ENCODE measurements around the gene KRTAP9-1. TPM values are rescaled to one million over a fixed set of nuclear protein-coding genes. Genes with fewer than 3 reads are reported as not detected.

Gene KRTAP9-1, protein sequence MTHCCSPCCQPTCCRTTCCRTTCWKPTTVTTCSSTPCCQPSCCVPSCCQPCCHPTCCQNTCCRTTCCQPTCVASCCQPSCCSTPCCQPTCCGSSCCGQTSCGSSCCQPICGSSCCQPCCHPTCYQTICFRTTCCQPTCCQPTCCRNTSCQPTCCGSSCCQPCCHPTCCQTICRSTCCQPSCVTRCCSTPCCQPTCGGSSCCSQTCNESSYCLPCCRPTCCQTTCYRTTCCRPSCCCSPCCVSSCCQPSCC
- not detected in 5 replicates for total RNA-seq (2022; extraction: Qiagen RNA extraction)

DNA sequence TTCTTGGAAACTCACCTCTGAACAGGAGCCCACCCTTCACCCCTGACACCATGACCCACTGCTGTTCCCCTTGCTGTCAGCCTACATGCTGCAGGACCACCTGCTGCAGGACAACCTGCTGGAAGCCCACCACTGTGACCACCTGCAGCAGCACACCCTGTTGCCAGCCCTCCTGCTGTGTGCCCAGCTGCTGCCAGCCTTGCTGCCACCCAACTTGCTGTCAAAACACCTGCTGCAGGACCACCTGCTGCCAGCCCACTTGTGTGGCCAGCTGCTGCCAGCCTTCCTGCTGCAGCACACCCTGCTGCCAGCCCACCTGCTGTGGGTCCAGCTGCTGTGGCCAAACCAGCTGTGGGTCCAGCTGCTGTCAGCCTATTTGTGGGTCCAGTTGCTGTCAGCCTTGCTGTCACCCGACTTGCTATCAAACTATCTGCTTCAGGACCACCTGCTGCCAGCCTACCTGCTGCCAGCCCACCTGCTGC is at the start of gene KRTAP9-1:
KRTAP9-1 (plus strand) TSS at position 51 of the 482 bp plus-strand sequence; CDS start at position 51, 0 bp downstream.

DNA sequence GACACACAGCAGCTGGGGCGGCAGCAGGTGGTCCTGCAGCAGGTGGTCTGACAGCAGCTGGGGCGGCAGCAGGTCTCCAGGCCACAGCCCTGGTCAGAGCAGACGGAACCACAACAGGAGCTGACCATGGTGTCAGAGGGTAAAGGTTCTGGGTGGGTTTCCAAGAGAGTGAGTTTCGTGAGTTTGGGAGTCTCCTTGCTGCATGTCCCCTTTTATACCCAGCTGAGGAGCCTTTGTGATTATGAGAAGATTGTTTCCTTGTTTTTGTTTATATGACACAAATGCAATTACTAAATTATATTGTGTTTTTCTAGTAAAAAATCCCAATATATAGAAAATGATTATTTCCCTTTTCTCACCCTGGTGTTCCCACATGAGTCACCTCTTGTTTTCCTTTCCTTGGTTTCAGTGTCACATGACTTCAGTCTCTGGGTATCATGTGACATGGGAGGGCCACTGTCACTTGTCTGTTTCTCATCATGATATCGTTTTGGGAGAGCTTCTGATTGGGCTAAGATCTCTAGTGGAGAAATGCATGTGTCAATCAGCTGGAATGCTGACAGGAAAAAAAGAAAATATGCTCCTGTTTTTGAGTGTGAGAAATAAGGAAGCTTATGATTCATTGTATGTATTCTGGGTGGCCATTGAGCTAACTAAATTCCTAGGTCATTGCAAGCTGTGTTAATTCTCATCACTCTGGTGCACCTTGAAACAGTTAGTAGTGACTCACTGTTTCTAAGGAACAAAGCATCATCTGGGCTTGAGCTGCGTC is 49.1 kb upstream of the KRTAP9-1 start, which contains the start of gene KRTAP4-6:
KRTAP4-6 (minus strand) TSS at position 185 of the 772 bp plus-strand sequence; CDS start at position 128, 57 bp downstream.

DNA sequence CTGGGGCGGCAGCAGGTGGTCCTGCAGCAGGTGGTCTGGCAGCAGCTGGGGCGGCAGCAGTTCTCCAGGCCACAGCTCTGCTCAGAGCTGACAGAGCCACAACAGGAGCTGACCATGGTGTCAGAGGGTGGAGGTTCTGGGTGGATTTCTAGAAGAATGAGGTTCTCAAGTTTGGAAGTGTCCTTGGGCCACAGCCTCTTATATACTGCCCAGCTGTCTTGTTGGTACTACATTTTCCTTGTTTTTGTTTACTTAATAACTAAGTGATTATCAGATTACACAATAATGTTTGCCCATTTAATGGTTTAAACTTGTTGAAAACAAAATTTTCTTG is 40.1 kb upstream of the KRTAP9-1 start, which contains the start of gene KRTAP4-5:
KRTAP4-5 (minus strand) TSS at position 174 of the 334 bp plus-strand sequence; CDS start at position 116, 58 bp downstream.

DNA sequence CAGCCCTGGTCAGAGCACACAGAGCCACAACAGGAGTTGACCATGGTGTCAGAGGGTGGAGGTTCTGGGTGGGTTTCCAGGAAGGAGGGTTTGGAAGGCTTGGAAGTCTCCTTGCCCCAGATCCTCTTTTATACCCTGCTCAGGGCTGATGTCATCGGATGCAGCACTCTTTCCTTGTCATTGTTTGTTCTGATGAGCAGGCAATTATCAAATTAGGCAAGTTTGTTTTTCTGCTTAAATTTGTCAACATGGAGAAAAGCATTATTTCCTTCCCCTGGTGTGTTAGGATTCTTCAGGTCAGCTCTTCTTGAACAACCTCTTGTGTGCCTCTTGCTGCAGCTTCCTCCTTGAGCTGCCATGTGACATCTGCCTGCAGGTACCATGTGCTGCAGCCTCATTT is 29.0 kb upstream of the KRTAP9-1 start, which contains the start of gene KRTAP4-4:
KRTAP4-4 (minus strand) TSS at position 101 of the 400 bp plus-strand sequence; CDS start at position 44, 57 bp downstream.

DNA sequence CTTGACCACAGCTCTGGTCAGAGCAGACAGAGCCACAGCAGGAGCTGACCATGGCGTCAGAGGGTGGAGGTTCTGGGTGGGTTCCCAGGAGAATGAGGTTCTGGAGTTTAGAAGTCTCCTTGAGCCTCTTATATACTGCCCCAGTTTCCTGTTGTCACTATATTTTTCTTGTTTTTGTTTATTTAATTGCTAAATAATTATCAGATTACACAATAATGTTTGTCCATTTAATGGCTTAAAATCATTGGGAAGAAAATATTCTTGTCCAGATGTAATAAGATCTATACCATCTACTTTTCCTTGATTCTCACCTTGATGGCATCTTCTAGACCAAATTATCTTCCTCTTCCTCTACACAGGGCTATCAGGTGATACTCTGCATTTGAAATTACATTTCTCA is 21.6 kb upstream of the KRTAP9-1 start, which contains the start of gene KRTAP4-3:
KRTAP4-3 (minus strand) TSS at position 101 of the 400 bp plus-strand sequence; CDS start at position 52, 49 bp downstream.

DNA sequence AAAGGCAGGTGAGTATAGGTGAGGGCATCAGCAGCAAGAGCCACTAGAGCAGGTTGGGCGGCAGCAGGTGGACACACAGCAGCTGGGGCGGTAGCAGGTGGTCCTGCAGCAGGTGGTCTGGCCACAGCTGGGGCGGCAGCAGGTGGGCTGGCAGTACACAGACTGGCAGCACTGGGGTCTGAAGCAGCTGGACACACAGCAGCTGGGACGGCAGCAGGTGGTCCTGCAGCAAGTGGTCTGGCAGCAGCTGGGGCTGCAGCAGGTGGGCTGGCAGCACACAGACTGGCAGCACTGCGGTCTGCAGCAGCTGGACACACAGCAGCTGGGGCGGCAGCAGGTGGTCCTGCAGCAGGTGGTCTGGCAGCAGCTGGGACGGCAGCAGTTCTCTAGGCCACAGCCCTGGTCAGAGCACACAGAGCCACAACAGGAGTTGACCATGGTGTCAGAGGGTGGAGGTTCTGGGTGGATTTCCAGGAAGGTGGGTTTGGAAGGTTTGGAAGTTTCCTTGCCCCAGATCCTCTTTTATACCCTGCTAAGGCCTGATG is 11.9 kb upstream of the KRTAP9-1 start, which contains the start of gene KRTAP4-2:
KRTAP4-2 (minus strand) TSS at position 495 of the 545 bp plus-strand sequence; CDS start at position 438, 57 bp downstream.

DNA sequence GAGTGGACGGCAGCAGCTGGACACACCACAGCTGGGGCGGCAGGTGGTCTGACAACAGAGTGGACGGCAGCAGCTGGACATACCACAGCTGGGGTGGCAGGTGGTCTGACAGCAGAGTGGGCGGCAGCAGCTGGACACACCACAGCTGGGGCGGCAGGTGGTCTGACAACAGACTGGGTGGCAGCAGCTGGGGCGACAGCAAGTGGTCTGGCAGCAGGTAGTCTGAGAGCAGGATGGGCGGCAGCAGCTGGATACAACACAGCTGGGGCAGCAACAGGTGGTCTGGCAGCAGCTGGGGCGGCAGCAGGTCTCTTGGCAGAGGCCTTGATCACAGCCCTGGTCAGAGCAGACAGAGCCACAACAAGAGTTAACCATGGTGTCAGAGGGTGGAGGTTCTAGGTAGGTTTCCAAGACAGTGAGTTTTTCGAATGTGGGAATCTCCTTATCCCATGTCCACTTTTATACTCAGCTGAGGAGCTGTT is 5.2 kb upstream of the KRTAP9-1 start, which contains the start of gene KRTAP4-1:
KRTAP4-1 (minus strand) TSS at position 432 of the 482 bp plus-strand sequence; CDS start at position 375, 57 bp downstream.

DNA sequence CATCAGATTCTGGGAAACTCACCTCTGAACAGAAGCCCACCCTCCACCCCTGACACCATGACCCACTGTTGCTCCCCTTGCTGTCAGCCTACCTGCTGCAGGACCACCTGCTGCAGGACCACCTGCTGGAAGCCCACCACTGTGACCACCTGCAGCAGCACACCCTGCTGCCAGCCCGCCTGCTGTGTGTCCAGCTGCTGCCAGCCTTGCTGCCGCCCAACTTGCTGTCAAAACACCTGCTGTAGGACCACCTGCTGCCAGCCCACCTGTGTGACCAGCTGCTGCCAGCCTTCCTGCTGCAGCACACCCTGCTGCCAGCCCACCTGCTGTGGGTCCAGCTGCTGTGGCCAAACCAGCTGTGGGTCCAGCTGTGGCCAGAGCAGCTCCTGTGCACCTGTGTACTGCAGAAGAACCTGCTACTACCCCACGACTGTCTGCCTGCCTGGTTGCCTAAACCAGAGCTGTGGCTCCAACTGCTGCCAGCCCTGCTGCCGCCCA is 37.0 kb downstream of the KRTAP9-1 start, which contains the start of gene KRTAP9-2:
KRTAP9-2 (plus strand) TSS at position 51 of the 498 bp plus-strand sequence; CDS start at position 58, 7 bp downstream.

DNA sequence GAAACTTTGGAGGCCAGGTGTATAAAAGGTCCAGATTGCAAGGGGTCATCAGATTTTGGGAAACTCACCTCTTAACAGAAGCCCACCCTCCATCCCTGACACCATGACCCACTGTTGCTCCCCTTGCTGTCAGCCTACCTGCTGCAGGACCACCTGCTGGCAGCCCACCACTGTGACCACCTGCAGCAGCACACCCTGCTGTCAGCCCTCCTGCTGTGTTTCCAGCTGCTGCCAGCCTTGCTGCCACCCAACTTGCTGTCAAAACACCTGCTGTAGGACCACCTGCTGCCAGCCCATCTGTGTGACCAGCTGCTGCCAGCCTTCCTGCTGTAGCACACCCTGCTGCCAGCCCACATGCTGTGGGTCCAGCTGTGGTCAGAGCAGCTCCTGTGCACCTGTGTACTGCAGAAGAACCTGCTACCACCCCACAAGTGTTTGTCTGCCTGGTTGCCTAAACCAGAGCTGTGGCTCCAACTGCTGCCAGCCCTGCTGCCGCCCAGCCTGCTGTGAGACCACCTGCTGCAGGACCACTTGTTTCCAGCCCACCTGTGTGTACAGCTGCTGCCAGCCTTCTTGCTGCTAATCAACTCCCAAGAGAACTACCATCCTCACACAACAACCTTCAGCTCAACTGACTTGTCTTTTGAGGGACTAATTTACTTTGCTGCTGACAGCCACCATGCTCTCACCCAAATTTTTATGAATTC is 42.9 kb downstream of the KRTAP9-1 start, which contains the start of gene KRTAP9-3:
KRTAP9-3 (plus strand) TSS at position 51 of the 707 bp plus-strand sequence; CDS start at position 104, 53 bp downstream.

DNA sequence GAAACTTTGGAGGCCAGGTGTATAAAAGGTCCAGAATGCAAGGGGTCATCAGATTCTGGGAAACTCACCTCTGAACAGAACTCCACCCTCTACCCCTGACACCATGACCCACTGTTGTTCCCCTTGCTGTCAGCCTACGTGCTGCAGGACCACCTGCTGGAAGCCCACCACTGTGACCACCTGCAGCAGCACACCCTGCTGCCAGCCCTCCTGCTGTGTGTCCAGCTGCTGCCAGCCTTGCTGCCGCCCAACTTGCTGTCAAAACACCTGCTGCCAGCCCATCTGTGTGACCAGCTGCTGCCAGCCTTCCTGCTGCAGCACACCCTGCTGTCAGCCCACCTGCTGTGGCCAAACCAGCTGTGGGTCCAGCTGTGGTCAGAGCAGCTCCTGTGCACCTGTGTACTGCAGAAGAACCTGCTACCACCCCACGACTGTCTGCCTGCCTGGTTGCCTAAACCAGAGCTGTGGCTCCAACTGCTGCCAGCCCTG is 48.3 kb downstream of the KRTAP9-1 start, which contains the start of gene KRTAP9-8:
KRTAP9-8 (plus strand) TSS at position 51 of the 489 bp plus-strand sequence; CDS start at position 104, 53 bp downstream.

Other genes starting within 250 kb of the KRTAP9-1 start
- not detected in 5 replicates for gene KRT39, start 222.9 kb upstream of the KRTAP9-1 start, total RNA-seq (2022; extraction: Qiagen RNA extraction)
- gene KRT40, start 205.6 kb upstream of the KRTAP9-1 start, total RNA-seq (2022; extraction: Qiagen RNA extraction): not detected in 5 replicates
- not detected in 5 replicates for gene KRTAP3-3, start 195.7 kb upstream of the KRTAP9-1 start, total RNA-seq (2022; extraction: Qiagen RNA extraction)
- 0.16 to 0.41 TPM (median 0.28 TPM) in 4 of 5 replicates, not detected in the other for gene KRTAP3-2, start 190.0 kb upstream of the KRTAP9-1 start, total RNA-seq (2022; extraction: Qiagen RNA extraction)
- gene KRTAP3-1, start 180.8 kb upstream of the KRTAP9-1 start, total RNA-seq (2022; extraction: Qiagen RNA extraction): not detected in 5 replicates
- not detected in 5 replicates for gene KRTAP1-5, start 162.7 kb upstream of the KRTAP9-1 start, total RNA-seq (2022; extraction: Qiagen RNA extraction)
- not detected in 5 replicates for gene KRTAP1-4, start 159.7 kb upstream of the KRTAP9-1 start, total RNA-seq (2022; extraction: Qiagen RNA extraction)
- gene KRTAP1-3, start 155.0 kb upstream of the KRTAP9-1 start, total RNA-seq (2022; extraction: Qiagen RNA extraction): not detected in 5 replicates
- not detected in 5 replicates for gene KRTAP1-1, start 148.4 kb upstream of the KRTAP9-1 start, total RNA-seq (2022; extraction: Qiagen RNA extraction)
- not detected in 5 replicates for gene KRTAP2-1, start 142.6 kb upstream of the KRTAP9-1 start, total RNA-seq (2022; extraction: Qiagen RNA extraction)
- gene KRTAP2-2, start 134.7 kb upstream of the KRTAP9-1 start, total RNA-seq (2022; extraction: Qiagen RNA extraction): not detected in 5 replicates
- gene KRTAP2-3, start 129.8 kb upstream of the KRTAP9-1 start, total RNA-seq (2022; extraction: Qiagen RNA extraction): 0.18 TPM in 1 of 5 replicates, not detected in the others
- not detected in 5 replicates for gene KRTAP2-4, start 124.0 kb upstream of the KRTAP9-1 start, total RNA-seq (2022; extraction: Qiagen RNA extraction)
- not detected in 5 replicates for gene KRTAP4-7, start 105.7 kb upstream of the KRTAP9-1 start, total RNA-seq (2022; extraction: Qiagen RNA extraction)
- not detected in 5 replicates for gene KRTAP4-8, start 91.7 kb upstream of the KRTAP9-1 start, total RNA-seq (2022; extraction: Qiagen RNA extraction)
- gene KRTAP4-16, start 87.7 kb upstream of the KRTAP9-1 start, total RNA-seq (2022; extraction: Qiagen RNA extraction): not detected in 5 replicates
- not detected in 5 replicates for gene KRTAP4-9, start 84.5 kb upstream of the KRTAP9-1 start, total RNA-seq (2022; extraction: Qiagen RNA extraction)
- not detected in 5 replicates for gene KRTAP4-11, start 71.5 kb upstream of the KRTAP9-1 start, total RNA-seq (2022; extraction: Qiagen RNA extraction)
- gene KRTAP4-12, start 65.7 kb upstream of the KRTAP9-1 start, total RNA-seq (2022; extraction: Qiagen RNA extraction): not detected in 5 replicates
- not detected in 5 replicates for gene KRTAP4-6, start 49.3 kb upstream of the KRTAP9-1 start, total RNA-seq (2022; extraction: Qiagen RNA extraction)
- gene KRTAP4-5, start 40.1 kb upstream of the KRTAP9-1 start, total RNA-seq (2022; extraction: Qiagen RNA extraction): not detected in 5 replicates
- not detected in 5 replicates for gene KRTAP4-4, start 29.1 kb upstream of the KRTAP9-1 start, total RNA-seq (2022; extraction: Qiagen RNA extraction)
- not detected in 5 replicates for gene KRTAP4-3, start 21.7 kb upstream of the KRTAP9-1 start, total RNA-seq (2022; extraction: Qiagen RNA extraction)
- not detected in 5 replicates for gene KRTAP4-2, start 11.7 kb upstream of the KRTAP9-1 start, total RNA-seq (2022; extraction: Qiagen RNA extraction)
- gene KRTAP4-1, start 5.0 kb upstream of the KRTAP9-1 start, total RNA-seq (2022; extraction: Qiagen RNA extraction): 0.14 to 0.25 TPM (median 0.24 TPM) in 3 of 5 replicates, not detected in the others
- not detected in 5 replicates for gene KRTAP9-2, start 36.8 kb downstream of the KRTAP9-1 start, total RNA-seq (2022; extraction: Qiagen RNA extraction)
- not detected in 5 replicates for gene KRTAP9-3, start 42.6 kb downstream of the KRTAP9-1 start, total RNA-seq (2022; extraction: Qiagen RNA extraction)
- not detected in 5 replicates for gene KRTAP9-8, start 48.1 kb downstream of the KRTAP9-1 start, total RNA-seq (2022; extraction: Qiagen RNA extraction)
- not detected in 5 replicates for gene KRTAP9-4, start 59.8 kb downstream of the KRTAP9-1 start, total RNA-seq (2022; extraction: Qiagen RNA extraction)
- not detected in 5 replicates for gene KRTAP9-9, start 65.5 kb downstream of the KRTAP9-1 start, total RNA-seq (2022; extraction: Qiagen RNA extraction)
- gene KRTAP9-6, start 75.5 kb downstream of the KRTAP9-1 start, total RNA-seq (2022; extraction: Qiagen RNA extraction): not detected in 5 replicates
- gene KRTAP9-7, start 85.8 kb downstream of the KRTAP9-1 start, total RNA-seq (2022; extraction: Qiagen RNA extraction): not detected in 5 replicates
- not detected in 5 replicates for gene KRTAP29-1, start 113.0 kb downstream of the KRTAP9-1 start, total RNA-seq (2022; extraction: Qiagen RNA extraction)
- gene KRTAP16-1, start 119.4 kb downstream of the KRTAP9-1 start, total RNA-seq (2022; extraction: Qiagen RNA extraction): not detected in 5 replicates
- gene KRTAP17-1, start 125.8 kb downstream of the KRTAP9-1 start, total RNA-seq (2022; extraction: Qiagen RNA extraction): not detected in 5 replicates
- gene KRT33A, start 160.9 kb downstream of the KRTAP9-1 start, total RNA-seq (2022; extraction: Qiagen RNA extraction): not detected in 5 replicates
- not detected in 5 replicates for gene KRT33B, start 179.9 kb downstream of the KRTAP9-1 start, total RNA-seq (2022; extraction: Qiagen RNA extraction)
- gene KRT34, start 192.4 kb downstream of the KRTAP9-1 start, total RNA-seq (2022; extraction: Qiagen RNA extraction): 0.18 to 0.53 TPM (median 0.21 TPM) in 5 replicates
- gene KRT31, start 207.7 kb downstream of the KRTAP9-1 start, total RNA-seq (2022; extraction: Qiagen RNA extraction): 0.05 TPM in 1 of 5 replicates, not detected in the others
- not detected in 5 replicates for gene KRT37, start 234.7 kb downstream of the KRTAP9-1 start, total RNA-seq (2022; extraction: Qiagen RNA extraction)

Measured in A549 treated with dexamethasone at 1 μM for 4 hours (cell line).